Measurements from ENCODE around the gene TMCO4.

Gene TMCO4

DNA sequence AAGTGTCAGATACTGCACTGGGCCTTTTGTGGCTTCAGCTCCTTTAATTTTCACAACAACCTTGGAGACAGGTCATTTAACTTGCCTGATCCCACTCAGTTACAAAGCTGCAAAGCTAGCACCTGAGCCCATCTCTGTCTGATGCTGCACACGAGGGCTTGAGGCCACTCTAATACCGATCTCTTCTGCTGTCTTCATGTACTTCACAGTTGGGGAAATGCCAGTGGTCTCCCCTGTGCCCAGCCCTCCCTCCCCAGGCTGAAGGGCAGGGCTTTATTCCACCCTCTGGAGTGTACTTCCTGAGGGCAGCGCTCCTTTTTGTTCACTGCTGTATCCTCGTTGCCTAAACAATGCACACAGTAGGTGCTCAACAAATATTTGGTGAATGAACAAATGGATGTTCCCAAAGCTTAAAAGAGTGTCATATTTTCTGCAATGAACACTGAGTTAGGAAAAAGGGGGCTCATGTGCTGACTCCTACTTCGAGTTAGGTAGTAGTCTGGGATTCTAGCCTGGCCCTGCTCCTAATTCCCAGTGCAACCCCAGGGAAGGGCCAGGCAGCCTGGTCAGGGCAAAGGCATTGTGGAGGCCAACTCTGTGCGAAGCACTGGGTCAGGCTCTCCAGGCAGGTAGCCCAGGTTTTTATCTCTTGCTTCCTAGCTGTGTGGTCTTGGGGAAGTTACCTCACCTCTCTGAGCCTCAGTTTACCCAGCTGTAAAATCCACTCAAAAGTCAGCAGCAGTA, 1.1 kb downstream of the TMCO4 start:
- TF ChIP-seq, protein P1, sequence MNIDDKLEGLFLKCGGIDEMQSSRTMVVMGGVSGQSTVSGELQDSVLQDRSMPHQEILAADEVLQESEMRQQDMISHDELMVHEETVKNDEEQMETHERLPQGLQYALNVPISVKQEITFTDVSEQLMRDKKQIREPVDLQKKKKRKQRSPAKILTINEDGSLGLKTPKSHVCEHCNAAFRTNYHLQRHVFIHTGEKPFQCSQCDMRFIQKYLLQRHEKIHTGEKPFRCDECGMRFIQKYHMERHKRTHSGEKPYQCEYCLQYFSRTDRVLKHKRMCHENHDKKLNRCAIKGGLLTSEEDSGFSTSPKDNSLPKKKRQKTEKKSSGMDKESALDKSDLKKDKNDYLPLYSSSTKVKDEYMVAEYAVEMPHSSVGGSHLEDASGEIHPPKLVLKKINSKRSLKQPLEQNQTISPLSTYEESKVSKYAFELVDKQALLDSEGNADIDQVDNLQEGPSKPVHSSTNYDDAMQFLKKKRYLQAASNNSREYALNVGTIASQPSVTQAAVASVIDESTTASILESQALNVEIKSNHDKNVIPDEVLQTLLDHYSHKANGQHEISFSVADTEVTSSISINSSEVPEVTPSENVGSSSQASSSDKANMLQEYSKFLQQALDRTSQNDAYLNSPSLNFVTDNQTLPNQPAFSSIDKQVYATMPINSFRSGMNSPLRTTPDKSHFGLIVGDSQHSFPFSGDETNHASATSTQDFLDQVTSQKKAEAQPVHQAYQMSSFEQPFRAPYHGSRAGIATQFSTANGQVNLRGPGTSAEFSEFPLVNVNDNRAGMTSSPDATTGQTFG (tag by site-specific recombination; IDR thresholded peaks at IDR 0.05; ENCODE audit: borderline replicate concordance), result no peak
- no peak for TF ChIP-seq OSR2 (tag by site-specific recombination; IDR thresholded peaks at IDR 0.05)
- TF ChIP-seq ZNF768 (tag by site-specific recombination; IDR thresholded peaks at IDR 0.05), result 0 out of 2 replicates have a peak, but pooled peaks have one; percentile 50
- TF ChIP-seq ZNF335 (tag by site-specific recombination; conservative IDR thresholded peaks at IDR 0.05), result no peak
- TF ChIP-seq, protein P2, sequence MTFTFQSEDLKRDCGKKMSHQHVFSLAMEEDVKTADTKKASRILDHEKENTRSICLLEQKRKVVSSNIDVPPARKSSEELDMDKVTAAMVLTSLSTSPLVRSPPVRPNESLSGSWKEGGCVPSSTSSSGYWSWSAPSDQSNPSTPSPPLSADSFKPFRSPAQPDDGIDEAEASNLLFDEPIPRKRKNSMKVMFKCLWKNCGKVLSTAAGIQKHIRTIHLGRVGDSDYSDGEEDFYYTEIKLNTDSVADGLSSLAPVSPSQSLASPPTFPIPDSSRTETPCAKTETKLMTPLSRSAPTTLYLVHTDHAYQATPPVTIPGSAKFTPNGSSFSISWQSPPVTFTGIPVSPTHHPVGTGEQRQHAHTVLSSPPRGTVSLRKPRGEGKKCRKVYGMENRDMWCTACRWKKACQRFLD (tag by site-specific recombination; IDR thresholded peaks at IDR 0.05), result no peak
- TF ChIP-seq KLF9 (tag by site-specific recombination; IDR thresholded peaks at IDR 0.05; ENCODE audit: low read depth), result no peak
- TF ChIP-seq ZNF221 (tag by site-specific recombination; IDR thresholded peaks at IDR 0.05; ENCODE audit: borderline replicate concordance), result no peak
- TF ChIP-seq KLF8 (tag by site-specific recombination; IDR thresholded peaks at IDR 0.05), result no peak
- CTCF ChIA-PET, result interaction anchor here (0.6 to 1.4 kb wide), 3 partner anchors 37 to 84 kb away, joined by 3 read pairs; no protein-coding TSS in a partner anchor
- POLR2A ChIA-PET, result no interaction called here
- Histone ChIP-seq H3K4me1 (ENCODE audit: control insufficient read depth, insufficient read depth, low read length) (no peaks in the 10 kb centered on the region; the same call in 1 of the 2 replicates), H3K36me3 (ENCODE audit: control insufficient read depth in 2 of 2, insufficient read depth in 1 of 2, low read length in 2 of 2) (no peaks in the 10 kb centered on the region), H3K4me3 (ENCODE audit: low read depth, low read length) (no peak overlapping the region), H3K27ac (ENCODE audit: extremely low read depth, low read depth, low read length) (no peak overlapping the region), H3K9me3 (ENCODE audit: control insufficient read depth, insufficient read depth, low read depth, low read length) (no peaks in the 10 kb centered on the region)

DNA sequence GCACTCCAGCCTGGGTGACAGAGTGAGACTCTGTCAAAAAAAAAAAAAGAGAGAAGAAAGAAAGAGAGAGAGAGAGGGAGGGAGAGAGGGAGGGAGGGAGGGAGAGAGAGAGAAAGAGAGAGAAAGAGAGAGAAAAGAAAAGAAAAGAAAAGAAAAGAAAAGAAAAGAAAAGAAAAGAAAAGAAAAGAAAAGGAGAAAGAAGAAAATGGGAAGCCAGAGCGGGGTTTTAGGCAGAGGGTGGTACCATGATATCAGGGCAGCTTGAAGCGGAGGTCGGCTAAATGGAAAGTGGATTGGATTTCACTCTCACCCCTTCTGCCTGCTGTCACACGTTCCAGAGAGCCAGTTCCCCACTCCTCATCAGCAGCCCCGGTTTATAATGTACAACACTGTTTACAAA, 1.9 kb downstream of the TMCO4 start:
- H3K27ac ChIP-seq (ENCODE audit: extremely low read depth, low read depth, low read length), result no peak overlapping the region
- POLR2A ChIA-PET, result interaction anchor here (0.7 kb wide), 1 partner anchor 1841 kb away, joined by 3 read pairs; no protein-coding TSS in a partner anchor

More for the DNA sequence above, 1.9 kb downstream of the TMCO4 start:
- Histone ChIP-seq H3K4me1 (ENCODE audit: control insufficient read depth, insufficient read depth, low read length) (no peaks in the 10 kb centered on the region; the same call in 1 of the 2 replicates), H3K9me3 (ENCODE audit: control insufficient read depth, insufficient read depth, low read depth, low read length) (no peaks in the 10 kb centered on the region), H3K36me3 (ENCODE audit: control insufficient read depth in 2 of 2, insufficient read depth in 1 of 2, low read length in 2 of 2) (no peaks in the 10 kb centered on the region), H3K4me3 (ENCODE audit: low read depth, low read length) (no peak overlapping the region)
- CTCF ChIA-PET, result interaction anchor here (0.6 to 1.4 kb wide), 2 partner anchors 36 to 40 kb away, joined by 3 read pairs; no protein-coding TSS in a partner anchor
- 0 out of 2 replicates have a peak, but pooled peaks have one; percentile 53 for TF ChIP-seq ZNF596 (tag by site-specific recombination; IDR thresholded peaks at IDR 0.05)
- TF ChIP-seq, protein P3, sequence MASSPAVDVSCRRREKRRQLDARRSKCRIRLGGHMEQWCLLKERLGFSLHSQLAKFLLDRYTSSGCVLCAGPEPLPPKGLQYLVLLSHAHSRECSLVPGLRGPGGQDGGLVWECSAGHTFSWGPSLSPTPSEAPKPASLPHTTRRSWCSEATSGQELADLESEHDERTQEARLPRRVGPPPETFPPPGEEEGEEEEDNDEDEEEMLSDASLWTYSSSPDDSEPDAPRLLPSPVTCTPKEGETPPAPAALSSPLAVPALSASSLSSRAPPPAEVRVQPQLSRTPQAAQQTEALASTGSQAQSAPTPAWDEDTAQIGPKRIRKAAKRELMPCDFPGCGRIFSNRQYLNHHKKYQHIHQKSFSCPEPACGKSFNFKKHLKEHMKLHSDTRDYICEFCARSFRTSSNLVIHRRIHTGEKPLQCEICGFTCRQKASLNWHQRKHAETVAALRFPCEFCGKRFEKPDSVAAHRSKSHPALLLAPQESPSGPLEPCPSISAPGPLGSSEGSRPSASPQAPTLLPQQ (tag by site-specific recombination; IDR thresholded peaks at IDR 0.05), result no peak
- TF ChIP-seq, protein P4, sequence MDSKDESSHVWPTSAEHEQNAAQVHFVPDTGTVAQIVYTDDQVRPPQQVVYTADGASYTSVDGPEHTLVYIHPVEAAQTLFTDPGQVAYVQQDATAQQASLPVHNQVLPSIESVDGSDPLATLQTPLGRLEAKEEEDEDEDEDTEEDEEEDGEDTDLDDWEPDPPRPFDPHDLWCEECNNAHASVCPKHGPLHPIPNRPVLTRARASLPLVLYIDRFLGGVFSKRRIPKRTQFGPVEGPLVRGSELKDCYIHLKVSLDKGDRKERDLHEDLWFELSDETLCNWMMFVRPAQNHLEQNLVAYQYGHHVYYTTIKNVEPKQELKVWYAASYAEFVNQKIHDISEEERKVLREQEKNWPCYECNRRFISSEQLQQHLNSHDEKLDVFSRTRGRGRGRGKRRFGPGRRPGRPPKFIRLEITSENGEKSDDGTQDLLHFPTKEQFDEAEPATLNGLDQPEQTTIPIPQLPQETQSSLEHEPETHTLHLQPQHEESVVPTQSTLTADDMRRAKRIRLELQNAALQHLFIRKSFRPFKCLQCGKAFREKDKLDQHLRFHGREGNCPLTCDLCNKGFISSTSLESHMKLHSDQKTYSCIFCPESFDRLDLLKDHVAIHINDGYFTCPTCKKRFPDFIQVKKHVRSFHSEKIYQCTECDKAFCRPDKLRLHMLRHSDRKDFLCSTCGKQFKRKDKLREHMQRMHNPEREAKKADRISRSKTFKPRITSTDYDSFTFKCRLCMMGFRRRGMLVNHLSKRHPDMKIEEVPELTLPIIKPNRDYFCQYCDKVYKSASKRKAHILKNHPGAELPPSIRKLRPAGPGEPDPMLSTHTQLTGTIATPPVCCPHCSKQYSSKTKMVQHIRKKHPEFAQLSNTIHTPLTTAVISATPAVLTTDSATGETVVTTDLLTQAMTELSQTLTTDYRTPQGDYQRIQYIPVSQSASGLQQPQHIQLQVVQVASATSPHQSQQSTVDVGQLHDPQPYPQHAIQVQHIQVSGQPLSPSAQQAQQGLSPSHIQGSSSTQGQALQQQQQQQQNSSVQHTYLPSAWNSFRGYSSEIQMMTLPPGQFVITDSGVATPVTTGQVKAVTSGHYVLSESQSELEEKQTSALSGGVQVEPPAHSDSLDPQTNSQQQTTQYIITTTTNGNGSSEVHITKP (tag by site-specific recombination; IDR thresholded peaks at IDR 0.05), result peak; percentile 75
- TF ChIP-seq ZNF366 (tag by site-specific recombination; conservative IDR thresholded peaks at IDR 0.05), result peak; percentile 58
- TF ChIP-seq PRDM1 (tag by site-specific recombination; IDR thresholded peaks at IDR 0.05), result peak; percentile 97
